PC-3 (cell line): ENCODE data around the gene CHAT.

Experiments
- EZH2 ChIP-seq: fragments of 300-600 bp; sonication (generic); IDR thresholded peaks from one replicate; pipeline ENCODE4 v1.6.1; 2017; ENCODE audit warnings: antibody characterized with exemption, mild to moderate bottlenecking, low read length; ENCODE audit not compliant: unreplicated experiment
- EZH2phosphoT487 ChIP-seq: fragments of 300-600 bp; sonication (generic); IDR thresholded peaks from 2 replicates; pipeline ENCODE4 v1.6.1; 2018; ENCODE audit warnings: mild to moderate bottlenecking, antibody characterized with exemption, low read length, borderline replicate concordance
- TF ChIP-seq, protein P1 (sequence below): fragments of 300-600 bp; sonication (generic); conservative IDR thresholded peaks from 2 replicates; pipeline ENCODE4 v1.5.1; 2017; ENCODE audit warnings: antibody characterized with exemption, low read depth, mild to moderate bottlenecking, low read length

DNA sequence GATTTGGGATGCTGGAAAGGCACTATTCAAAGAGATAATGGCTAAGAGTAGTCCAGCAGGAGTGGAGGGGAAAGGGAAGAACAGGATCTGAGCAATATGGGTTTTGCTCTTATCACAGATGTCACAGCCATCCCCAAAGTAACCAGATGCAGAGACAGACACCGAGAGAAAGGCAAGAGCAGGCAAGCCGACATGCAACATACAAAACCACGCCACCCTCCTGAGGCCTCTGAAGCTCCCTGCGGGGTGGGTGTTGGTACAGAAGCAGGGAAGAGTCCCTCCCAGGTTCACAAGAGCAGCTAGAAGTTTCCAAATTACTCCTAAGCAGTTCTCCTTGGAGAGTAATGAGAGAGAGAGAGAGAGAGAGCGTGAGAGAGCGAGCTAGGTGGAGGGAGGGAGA, 54.8 kb downstream of the CHAT start:
- TF ChIP-seq, protein P1, sequence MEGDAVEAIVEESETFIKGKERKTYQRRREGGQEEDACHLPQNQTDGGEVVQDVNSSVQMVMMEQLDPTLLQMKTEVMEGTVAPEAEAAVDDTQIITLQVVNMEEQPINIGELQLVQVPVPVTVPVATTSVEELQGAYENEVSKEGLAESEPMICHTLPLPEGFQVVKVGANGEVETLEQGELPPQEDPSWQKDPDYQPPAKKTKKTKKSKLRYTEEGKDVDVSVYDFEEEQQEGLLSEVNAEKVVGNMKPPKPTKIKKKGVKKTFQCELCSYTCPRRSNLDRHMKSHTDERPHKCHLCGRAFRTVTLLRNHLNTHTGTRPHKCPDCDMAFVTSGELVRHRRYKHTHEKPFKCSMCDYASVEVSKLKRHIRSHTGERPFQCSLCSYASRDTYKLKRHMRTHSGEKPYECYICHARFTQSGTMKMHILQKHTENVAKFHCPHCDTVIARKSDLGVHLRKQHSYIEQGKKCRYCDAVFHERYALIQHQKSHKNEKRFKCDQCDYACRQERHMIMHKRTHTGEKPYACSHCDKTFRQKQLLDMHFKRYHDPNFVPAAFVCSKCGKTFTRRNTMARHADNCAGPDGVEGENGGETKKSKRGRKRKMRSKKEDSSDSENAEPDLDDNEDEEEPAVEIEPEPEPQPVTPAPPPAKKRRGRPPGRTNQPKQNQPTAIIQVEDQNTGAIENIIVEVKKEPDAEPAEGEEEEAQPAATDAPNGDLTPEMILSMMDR: no peak
- TF ChIP-seq EZH2 (no peak), EZH2phosphoT487 (no peak)
